ENCODE measurements around the gene PRKCB. TPM values are rescaled to one million over a fixed set of nuclear protein-coding genes. Genes with fewer than 3 reads are reported as not detected.

PRKCB gene
- total and polyA plus RNA-seq, 2 experiments from 2014 or later, result 3.7 to 16.4 TPM

- TF ChIP-seq CREB1 (CRISPR knock-in tag; IDR thresholded peaks at IDR 0.05; ENCODE audit: low read depth), result no peak
- no peak for TF ChIP-seq ETS1 (IDR thresholded peaks at IDR 0.05)
- no peak for TF ChIP-seq JUNB (IDR thresholded peaks at IDR 0.05; ENCODE audit: unreplicated experiment)
- no peak for TF ChIP-seq NANOG (IDR thresholded peaks at IDR 0.05; ENCODE audit: borderline replicate concordance)
- no peak for TF ChIP-seq ZNF331 (CRISPR knock-in tag; IDR thresholded peaks at IDR 0.05; ENCODE audit: low read depth)
- TF ChIP-seq ZNF462 (CRISPR knock-in tag; IDR thresholded peaks at IDR 0.05), result no peak
- TF ChIP-seq POLR2AphosphoS5 (IDR thresholded peaks at IDR 0.05; ENCODE audit: low read depth), result no peak
- TF ChIP-seq EZH2 (IDR thresholded peaks at IDR 0.05; ENCODE audit: low read depth, unreplicated experiment), result no peak
- no peak for TF ChIP-seq REST (IDR thresholded peaks at IDR 0.05; ENCODE audit: unreplicated experiment)
- TF ChIP-seq ZNF114 (CRISPR knock-in tag; IDR thresholded peaks at IDR 0.05), result no peak
- TF ChIP-seq EZH2phosphoT487 (IDR thresholded peaks at IDR 0.05; ENCODE audit: unreplicated experiment), result no peak
- TF ChIP-seq CTCF (conservative IDR thresholded peaks at IDR 0.05; ENCODE audit: low read depth in 2 of 2), result no peak
These were observed 129.5 kb downstream of the PRKCB start for GRCh38 chr16:23965137-23965733.

More at GRCh38 chr16:23965137-23965733, 129.5 kb downstream of the PRKCB start:
- H3K4me2 ChIP-seq, result no peak overlapping the region
- DNase-seq (ENCODE audit: low spot score) (no peak), ATAC-seq (no peak)
- no peaks in the 10 kb centered on the region for H3K27me3 ChIP-seq (ENCODE audit: insufficient read depth)
- Mint-ChIP-seq H3K27me3 (ENCODE audit: insufficient read depth, low read depth, poor library complexity) (peaks cover 5% of the 10 kb centered on the region), H3K9me3 (no peaks in the 10 kb centered on the region; the same call in 2 of the 3 replicates), H3K4me1 (peaks cover 22% of the 10 kb centered on the region), H3K4me3 (no peak overlapping the region), H3K27ac (no peak overlapping the region), H3K36me3 (ENCODE audit: low read depth) (no peaks in the 10 kb centered on the region)
- no peak overlapping the region for H2AFZ ChIP-seq
- no peaks in the 10 kb centered on the region for H3F3A ChIP-seq (replicated peaks; ENCODE audit: low read depth)
- H4K20me1 ChIP-seq (replicated peaks; ENCODE audit: insufficient read depth), result no peaks in the 10 kb centered on the region
- no peaks in the 10 kb centered on the region for H3K9me2 ChIP-seq (ENCODE audit: insufficient read depth)
- H3K27ac ChIP-seq (ENCODE audit: low read depth), result no peak overlapping the region
- no peak overlapping the region for H3K4me3 ChIP-seq
- no peaks in the 10 kb centered on the region for H3K36me3 ChIP-seq (ENCODE audit: insufficient read depth)
- H3K4me1 ChIP-seq (ENCODE audit: insufficient read depth), result peaks cover 14% of the 10 kb centered on the region; the same call in 1 of the 2 replicates
- H3K79me2 ChIP-seq (replicated peaks; ENCODE audit: insufficient read depth), result no peaks in the 10 kb centered on the region
